Transverse colon (tissue), 4 donors: Measurements from ENCODE around the gene PTPMT1. TPM values are rescaled to one million over a fixed set of nuclear protein-coding genes. Genes with fewer than 3 reads are reported as not detected.
A peak's percentile ranks its signal among the peaks of the same experiment; 100 is the strongest.

Experiments used
- DNase-seq: peaks from one replicate; pipeline ENCODE4 v3.0.0-alpha.2; 2019
- H3K27ac ChIP-seq, 4 donors: fragments of 200-600 bp; sonication (generic); 2 replicates each; pipeline ENCODE4 v1.5.1; 2016 to 2018; ENCODE audit warnings: inconsistent platforms in 4 of 4
- H3K27me3 ChIP-seq: fragments of 200-600 bp; sonication (generic); 2 replicates; pipeline ENCODE4 v1.5.1; 2017; ENCODE audit warnings: inconsistent platforms
- H3K36me3 ChIP-seq, 4 donors: fragments of 200-600 bp; sonication (generic); 2 replicates each; pipeline ENCODE4 v1.5.1; 2017 to 2019; ENCODE audit warnings: inconsistent platforms in 4 of 4
- H3K4me1 ChIP-seq, 4 donors: fragments of 200-600 bp; sonication (generic); 2 replicates each; pipeline ENCODE4 v1.5.1; 2017 to 2020; ENCODE audit warnings: inconsistent platforms in 4 of 4
- H3K4me3 ChIP-seq, 4 donors: fragments of 200-600 bp; sonication (generic); 1 replicate in 1 of 4; 2 replicates in 3 of 4; pipeline versions ENCODE4 v1.5.1 to v1.6.1; 2017 to 2019; ENCODE audit warnings: inconsistent platforms in 4 of 4
- H3K9me3 ChIP-seq, 2 donors: fragments of 200-600 bp; sonication (generic); 2 replicates each; pipeline ENCODE4 v1.5.1; 2017 to 2019; ENCODE audit warnings: inconsistent platforms in 2 of 2
- EP300 ChIP-seq: sonication (generic); formaldehyde crosslinking; IDR thresholded peaks from one replicate; pipeline ENCODE4 v1.6.1; 2017; ENCODE audit warnings: antibody characterized with exemption, low read depth
- POLR2A ChIP-seq: fragments of 450-650 bp; IDR thresholded peaks from one replicate; pipeline ENCODE4 v1.6.1; 2016; ENCODE audit warnings: antibody characterized with exemption, mild to moderate bottlenecking, moderate library complexity
- POLR2AphosphoS5 ChIP-seq, 3 donors: sonication (generic); formaldehyde crosslinking; IDR thresholded peaks; one replicate each; pipeline ENCODE4 v1.6.1; 2016; ENCODE audit warnings: antibody characterized with exemption in 3 of 3
- WGBS, 2 donors: methylation state at CpG; one replicate each; pipeline ENCODE4 v1.1.5; 2018; ENCODE audit warnings: low coverage in 1 of 2; 5-methylcytosine and 5-hydroxymethylcytosine counted together
- in situ Hi-C, 4 donors: fragments of 200-750 bp; cut with MboI; loops; one replicate each; pipeline versions ENCODE4 v1.15.0 to v1.15.1; 2017; ENCODE audit warnings: low sequenced_read_pairs in 3 of 4, low pct_ligation_motif_present in 1 of 4, low pct_unique_long_range_greater_than_20kb in 1 of 4
- intact Hi-C: fragments of 100-400 bp; cut with DNase I; formaldehyde crosslinking; loops from one replicate; pipeline ENCODE4 v1.15.1; 2023; ENCODE audit warnings: low total_unique reads
- total RNA-seq, 4 donors: library from RNA; depleted of rRNA; stranded (reverse); fragments of >200 nt; gene quantifications; one replicate each; pipeline ENCODE4 v1.1.0, GENCODE V29; 2016
- TF ChIP-seq, protein P1 (sequence below), 5 experiments: fragments of 200-600 bp in 3 of 5; fragments of 450-650 bp in 2 of 5; sonication (generic) in 3 of 5; IDR thresholded peaks; 1 replicate in 2 of 5; 2 replicates in 3 of 5; pipeline ENCODE4 v1.5.1; 2016 to 2017; ENCODE audit warnings: antibody characterized with exemption in 5 of 5, inconsistent platforms in 3 of 5, mild to moderate bottlenecking in 2 of 5, moderate library complexity in 1 of 5

Gene PTPMT1
- total RNA-seq, 4 donors from 2014 or later: 19.1 to 79.1 (median 74.1) TPM

- no peaks in the 10 kb centered on the region for H3K9me3 ChIP-seq
- TF ChIP-seq POLR2A (no peak), POLR2AphosphoS5 (IDR thresholded peaks at IDR 0.05) (no peak), EP300 (no peak)
- TF ChIP-seq, protein P1, sequence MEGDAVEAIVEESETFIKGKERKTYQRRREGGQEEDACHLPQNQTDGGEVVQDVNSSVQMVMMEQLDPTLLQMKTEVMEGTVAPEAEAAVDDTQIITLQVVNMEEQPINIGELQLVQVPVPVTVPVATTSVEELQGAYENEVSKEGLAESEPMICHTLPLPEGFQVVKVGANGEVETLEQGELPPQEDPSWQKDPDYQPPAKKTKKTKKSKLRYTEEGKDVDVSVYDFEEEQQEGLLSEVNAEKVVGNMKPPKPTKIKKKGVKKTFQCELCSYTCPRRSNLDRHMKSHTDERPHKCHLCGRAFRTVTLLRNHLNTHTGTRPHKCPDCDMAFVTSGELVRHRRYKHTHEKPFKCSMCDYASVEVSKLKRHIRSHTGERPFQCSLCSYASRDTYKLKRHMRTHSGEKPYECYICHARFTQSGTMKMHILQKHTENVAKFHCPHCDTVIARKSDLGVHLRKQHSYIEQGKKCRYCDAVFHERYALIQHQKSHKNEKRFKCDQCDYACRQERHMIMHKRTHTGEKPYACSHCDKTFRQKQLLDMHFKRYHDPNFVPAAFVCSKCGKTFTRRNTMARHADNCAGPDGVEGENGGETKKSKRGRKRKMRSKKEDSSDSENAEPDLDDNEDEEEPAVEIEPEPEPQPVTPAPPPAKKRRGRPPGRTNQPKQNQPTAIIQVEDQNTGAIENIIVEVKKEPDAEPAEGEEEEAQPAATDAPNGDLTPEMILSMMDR (IDR thresholded peaks at IDR 0.05): no peak
- intact Hi-C loops: loop anchor here (5.0 kb wide), 1 partner anchor 1354 kb away; no protein-coding TSS in a partner anchor
- H3K36me3 ChIP-seq: no peaks in the 10 kb centered on the region
- peaks cover 19 to 51% (median 19%) of the 10 kb centered on the region in 4 donors for H3K4me1 ChIP-seq
- no peak overlapping the region for H3K4me3 ChIP-seq
- H3K27me3 ChIP-seq: no peaks in the 10 kb centered on the region
- in situ Hi-C loops: no loop called here
- DNase-seq: no peak
- 78 to 82% methylated on average over 3 of the region's 3 CpGs for WGBS, 2 donors
- H3K27ac ChIP-seq: peak overlapping the region in 1 of 4 donors; percentile 55
Measured at GRCh38 chr11:47531666-47532065, 33.7 kb upstream of the PTPMT1 start.

- Histone ChIP-seq H3K4me1 (peaks cover 14 to 54% (median 18%) of the 10 kb centered on the region in 4 donors), H3K27me3 (no peaks in the 10 kb centered on the region), H3K36me3 (no peaks in the 10 kb centered on the region), H3K27ac (peak overlapping the region in 3 of 4 donors; percentile 33 to 55 (median 40)), H3K9me3 (no peaks in the 10 kb centered on the region), H3K4me3 (no peak overlapping the region)
- intact Hi-C loops: loop anchor here (5.0 kb wide), 1 partner anchor 1355 kb away; no protein-coding TSS in a partner anchor
- TF ChIP-seq, protein P1 (IDR thresholded peaks at IDR 0.05): no peak
- TF ChIP-seq POLR2AphosphoS5 (IDR thresholded peaks at IDR 0.05) (peak in 2 of 3 donors; percentile 15 to 41), EP300 (no peak), POLR2A (no peak)
- DNase-seq: no peak
- in situ Hi-C loops: no loop called here
- 76 to 78% methylated on average over 2 of the region's 2 CpGs for WGBS, 2 donors
Measured at GRCh38 chr11:47532597-47533213, 32.7 kb upstream of the PTPMT1 start.

- Histone ChIP-seq H3K27me3 (no peaks in the 10 kb centered on the region), H3K4me1 (peaks cover 16 to 63% (median 20%) of the 10 kb centered on the region in 4 donors), H3K4me3 (no peak overlapping the region), H3K27ac (peak overlapping the region in 2 of 4 donors; percentile 33 to 55), H3K9me3 (no peaks in the 10 kb centered on the region), H3K36me3 (no peaks in the 10 kb centered on the region)
- in situ Hi-C loops (no loop called here), intact Hi-C loops (loop anchor here (5.0 kb wide), 1 partner anchor 1356 kb away; no protein-coding TSS in a partner anchor)
- WGBS, 2 donors: 86 to 89% methylated on average over 1 to 2 of the region's 2 CpGs
- TF ChIP-seq POLR2AphosphoS5 (IDR thresholded peaks at IDR 0.05): no peak
- no peak for TF ChIP-seq POLR2A
- TF ChIP-seq EP300: no peak
- TF ChIP-seq, protein P1 (IDR thresholded peaks at IDR 0.05): no peak
- no peak for DNase-seq
Measured at GRCh38 chr11:47533690-47534151, 31.7 kb upstream of the PTPMT1 start.

- intact Hi-C loops: loop anchor here (5.0 kb wide), 1 partner anchor 1357 kb away; no protein-coding TSS in a partner anchor
- in situ Hi-C loops: no loop called here
- H3K9me3 ChIP-seq: no peaks in the 10 kb centered on the region
- peaks cover 20 to 74% (median 30%) of the 10 kb centered on the region in 4 donors for H3K4me1 ChIP-seq
- 85 to 94% methylated on average over 4 of the region's 4 CpGs for WGBS, 2 donors
- no peak for TF ChIP-seq POLR2AphosphoS5 (IDR thresholded peaks at IDR 0.05)
- TF ChIP-seq, protein P1 (IDR thresholded peaks at IDR 0.05): no peak
- TF ChIP-seq EP300: no peak
- TF ChIP-seq POLR2A: no peak
- no peak overlapping the region for H3K27ac ChIP-seq
- DNase-seq: no peak
- H3K36me3 ChIP-seq: no peaks in the 10 kb centered on the region
- no peak overlapping the region for H3K4me3 ChIP-seq
- H3K27me3 ChIP-seq: no peaks in the 10 kb centered on the region
Measured at GRCh38 chr11:47534704-47535251, 30.6 kb upstream of the PTPMT1 start.
